Adrenal gland (tissue), 12 donors: Measurements from ENCODE around the gene PCYT1B. TPM values are rescaled to one million over a fixed set of nuclear protein-coding genes. Genes with fewer than 3 reads are reported as not detected.

Experiments used
- DNase-seq, 7 donors: peaks; one replicate each; pipeline ENCODE4 v3.0.0-alpha.2; 2019 to 2020
- H3K27ac ChIP-seq, 5 donors: fragments of 200-600 bp; sonication (generic) in 4 of 5; 1 replicate in 3 of 5; 2 replicates in 2 of 5; pipeline versions ENCODE4 v1.5.1 to v1.8.0; 2016 to 2020; ENCODE audit warnings: mild to moderate bottlenecking in 1 of 5
- H3K27me3 ChIP-seq: fragments of 200-600 bp; 2 replicates; pipeline ENCODE4 v1.8.0; 2021
- H3K36me3 ChIP-seq, 2 donors: fragments of 200-600 bp; replicated peaks in 1 of 2; 1 replicate in 1 of 2; 2 replicates in 1 of 2; pipeline versions ENCODE4 v1.5.1 to v1.8.0; 2018 to 2022
- H3K4me1 ChIP-seq, 2 donors: fragments of 200-600 bp; replicated peaks in 1 of 2; 1 replicate in 1 of 2; 2 replicates in 1 of 2; pipeline versions ENCODE4 v1.5.1 to v1.8.0; 2018 to 2021
- H3K4me3 ChIP-seq, 4 donors: fragments of 200-600 bp; sonication (generic) in 3 of 4; one replicate each; pipeline ENCODE4 v1.5.1; 2016 to 2018
- H3K9me3 ChIP-seq, 3 donors: fragments of 200-600 bp; sonication (generic) in 1 of 3; replicated peaks in 1 of 3; 1 replicate in 2 of 3; 2 replicates in 1 of 3; pipeline versions ENCODE4 v1.5.1 to v1.8.0; 2016 to 2021
- CTCF ChIP-seq, 6 experiments: fragments of 450-650 bp in 4 of 6; fragments of 200-600 bp in 2 of 6; sonication (generic) in 1 of 6; IDR thresholded peaks; 1 replicate in 5 of 6; 2 replicates in 1 of 6; pipeline versions ENCODE4 v1.5.1 to v1.8.0; 2016 to 2021; ENCODE audit warnings: antibody characterized with exemption in 6 of 6, mild to moderate bottlenecking in 2 of 6, moderate library complexity in 1 of 6
- POLR2A ChIP-seq, 2 donors: fragments of 450-650 bp; IDR thresholded peaks; one replicate each; pipeline ENCODE4 v1.6.1; 2017; ENCODE audit warnings: antibody characterized with exemption in 2 of 2, mild to moderate bottlenecking in 2 of 2, moderate library complexity in 1 of 2
- WGBS, 4 donors: extraction: QIAGEN DNeasy Blood & Tissue Kit in 2 of 4; methylation state at CpG; one replicate each; pipeline versions ENCODE4 v1.1.5 to v1.1.7; 2013 to 2017; 5-methylcytosine and 5-hydroxymethylcytosine counted together
- intact Hi-C, 2 donors: fragments of 100-400 bp; cut with DNase I; formaldehyde crosslinking; loops; one replicate each; pipeline versions ENCODE4 v1.14.1 to v1.15.0; 2022 to 2023
- polyA plus RNA-seq, 3 donors: library from polyadenylated mRNA; stranded (reverse); fragments of 200-250 nt in 2 of 3; fragments of 350-450 nt in 1 of 3; fragmentation: Illumina TruSeq in 1 of 3; extraction: RNeasy Lipid Tissue Mini Kit (QIAGEN cat#74804) in 1 of 3; gene quantifications; one replicate each; pipeline ENCODE4 v1.2.3, GENCODE V29; 2013 to 2014
- total RNA-seq, 9 donors: library from RNA; depleted of rRNA in 4 of 9; stranded (reverse); fragments of >200 nt in 4 of 9; fragments of 120-200 nt in 1 of 9; fragmentation: NEBNext Ultra II Directional in 1 of 9; extraction: Animal tissue kit (Norgen Biotek cat#: 25700) in 1 of 9; gene quantifications; one replicate each; pipeline versions ENCODE4 v1.1.0 to v1.2.4, GENCODE V29; 2013 to 2023
- donor health status: healthy with polysubstance abuse.
- donor health status: Bipolar disorder and iron deficiency.
- donor health status: DM: yes; HTN: yes; CAD: no.
- donor health status: DM: no; HTN: no; CAD: no.
- donor health status: DM: no; HTN: no; CAD: no.
- donor health status: DM: yes; HTN: yes; CAD: no.

Gene PCYT1B
- total and polyA plus RNA-seq, 12 donors, result 0.40 to 12.1 (median 1.4) TPM

- no peaks in the 10 kb centered on the region for H3K4me1 ChIP-seq
- WGBS, 4 donors, result 3 to 25% (median 12%) methylated on average over 4 to 13 of the region's 13 CpGs
- no peak for DNase-seq
- intact Hi-C loops, result no loop called here
- no peaks in the 10 kb centered on the region for H3K36me3 ChIP-seq
- peak overlapping the region in 1 of 4 donors; percentile 33 for H3K4me3 ChIP-seq
- TF ChIP-seq POLR2A (IDR thresholded peaks at IDR 0.05), result no peak
- no peak for TF ChIP-seq CTCF (IDR thresholded peaks at IDR 0.05)
- H3K27ac ChIP-seq, result no peak overlapping the region
- no peaks in the 10 kb centered on the region for H3K9me3 ChIP-seq
- H3K27me3 ChIP-seq, result peaks cover 27% of the 10 kb centered on the region
These were observed 383 bp downstream of the PCYT1B start for GRCh38 chrX:24646745-24647182.

- TF ChIP-seq POLR2A (IDR thresholded peaks at IDR 0.05) (no peak), CTCF (IDR thresholded peaks at IDR 0.05) (no peak)
- Histone ChIP-seq H3K36me3 (no peaks in the 10 kb centered on the region), H3K27ac (no peak overlapping the region), H3K4me1 (no peaks in the 10 kb centered on the region), H3K4me3 (no peak overlapping the region), H3K27me3 (peaks cover 25% of the 10 kb centered on the region), H3K9me3 (no peaks in the 10 kb centered on the region)
- 35 to 54% (median 45%) methylated on average over 10 of the region's 10 CpGs for WGBS, 4 donors
- intact Hi-C loops, result no loop called here
- no peak for DNase-seq
These were observed 1.1 kb downstream of the PCYT1B start for GRCh38 chrX:24646006-24646405.

- H3K4me3 ChIP-seq, result no peak overlapping the region
- no peaks in the 10 kb centered on the region for H3K36me3 ChIP-seq
- no peaks in the 10 kb centered on the region for H3K9me3 ChIP-seq
- TF ChIP-seq POLR2A (IDR thresholded peaks at IDR 0.05) (no peak), CTCF (IDR thresholded peaks at IDR 0.05) (no peak)
- intact Hi-C loops, result no loop called here
- H3K27me3 ChIP-seq, result peaks cover 11% of the 10 kb centered on the region
- no peaks in the 10 kb centered on the region for H3K4me1 ChIP-seq
- DNase-seq, result peak in 4 of 7 donors; percentile 14 to 30 (median 19)
- H3K27ac ChIP-seq, result no peak overlapping the region
These were observed 4.0 kb downstream of the PCYT1B start for GRCh38 chrX:24643116-24643515.

- no peaks in the 10 kb centered on the region for H3K9me3 ChIP-seq
- no peak for DNase-seq
- intact Hi-C loops, result no loop called here
- WGBS, 4 donors, result 79 to 93% (median 82%) methylated on average over 1 of the region's 1 CpG
- no peaks in the 10 kb centered on the region for H3K4me1 ChIP-seq
- no peak overlapping the region for H3K4me3 ChIP-seq
- no peaks in the 10 kb centered on the region for H3K36me3 ChIP-seq
- TF ChIP-seq CTCF (IDR thresholded peaks at IDR 0.05) (no peak), POLR2A (IDR thresholded peaks at IDR 0.05) (no peak)
- H3K27me3 ChIP-seq, result no peaks in the 10 kb centered on the region
- no peak overlapping the region for H3K27ac ChIP-seq
These were observed 17.4 kb downstream of the PCYT1B start for GRCh38 chrX:24629701-24630100.
